NCI-H128 (cell line): ENCODE results near the gene ITPK1.

Source experiments
- DNase-seq: peaks from one replicate; lab custom pipeline; 2025; ENCODE audit not compliant: unreplicated experiment; lab: John Stamatoyannopoulos, UW

The ITPK1 gene

DNA sequence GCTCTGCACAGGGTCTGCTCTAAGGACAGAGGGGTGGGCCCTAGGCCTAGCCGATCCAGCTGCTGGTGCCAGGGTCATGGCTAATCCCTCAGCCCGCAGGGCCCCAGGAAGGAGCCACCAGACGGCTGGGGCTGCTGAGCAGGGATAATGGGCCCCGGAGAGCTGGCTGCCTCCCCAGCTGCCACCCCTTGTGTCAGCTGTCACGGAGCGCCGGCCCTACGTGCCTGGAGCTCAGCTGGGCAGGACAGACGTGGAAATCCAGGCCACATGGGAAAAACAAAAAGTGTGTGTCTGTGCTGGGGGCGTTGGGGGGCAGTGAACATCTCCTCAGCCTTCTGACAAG is 156.6 kb downstream of the ITPK1 start:
- no peak for DNase-seq

DNA sequence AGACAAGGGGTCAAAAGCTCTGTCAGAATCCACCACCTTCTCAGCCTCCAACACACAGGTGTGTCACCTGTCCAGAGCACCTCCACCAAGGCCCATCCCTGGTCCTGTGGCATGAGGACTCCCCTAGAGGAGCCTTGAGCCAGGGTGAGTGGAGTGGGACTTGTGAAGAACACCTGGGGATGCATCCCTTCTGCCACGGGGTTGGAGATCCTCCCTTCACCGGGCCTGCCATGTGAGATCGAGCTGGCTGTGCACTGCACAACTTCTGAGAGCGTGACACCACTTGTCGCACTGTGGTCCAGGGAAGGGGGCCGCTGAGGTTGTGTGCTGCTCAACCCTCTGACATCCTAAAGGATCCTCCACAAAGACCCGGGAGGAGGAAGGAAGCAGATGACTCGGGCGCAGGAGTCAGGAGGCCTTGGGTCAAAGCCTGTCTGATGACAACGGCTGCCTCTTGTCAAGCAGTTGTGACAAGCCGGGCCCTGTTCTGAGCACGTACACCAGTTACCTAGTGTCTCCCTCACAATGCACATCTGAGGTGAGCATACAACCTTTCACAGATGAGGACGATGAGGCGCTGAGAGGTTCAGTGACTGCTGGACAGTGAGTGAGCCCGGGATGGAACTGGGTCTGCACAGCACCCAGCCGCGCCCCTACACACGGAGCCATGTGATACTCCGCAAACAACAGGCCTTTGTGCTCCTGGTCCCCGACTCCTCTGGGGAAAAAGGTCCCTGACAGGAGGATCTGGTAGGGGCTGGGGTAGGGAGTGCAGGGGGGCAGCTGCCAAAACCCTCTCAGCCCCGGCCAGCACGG is 157.1 kb downstream of the ITPK1 start:
- no peak for DNase-seq

DNA sequence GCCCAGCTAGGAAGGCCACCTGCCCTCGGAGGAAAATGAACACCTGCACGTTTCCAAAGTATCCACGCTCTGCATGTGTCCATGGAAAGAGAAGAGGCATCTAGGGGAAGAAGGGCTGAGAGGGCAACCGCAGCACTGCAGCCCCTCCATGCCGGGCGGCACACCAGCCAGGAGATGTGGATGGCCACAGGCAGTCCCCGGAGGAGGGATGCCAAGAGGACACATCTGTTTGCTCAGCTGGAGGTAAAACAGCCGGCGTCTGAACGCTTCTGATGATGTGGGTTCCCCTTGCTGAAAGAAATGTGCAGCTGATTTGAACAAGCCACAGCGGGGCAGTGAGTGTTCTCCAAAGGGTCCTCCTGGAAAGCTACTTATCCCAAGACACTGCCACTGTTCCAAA is 158.8 kb downstream of the ITPK1 start:
- DNase-seq: no peak

GRCh38 chr14:92955381-92955780 is 160.3 kb downstream of the ITPK1 start:
- DNase-seq: no peak

DNA sequence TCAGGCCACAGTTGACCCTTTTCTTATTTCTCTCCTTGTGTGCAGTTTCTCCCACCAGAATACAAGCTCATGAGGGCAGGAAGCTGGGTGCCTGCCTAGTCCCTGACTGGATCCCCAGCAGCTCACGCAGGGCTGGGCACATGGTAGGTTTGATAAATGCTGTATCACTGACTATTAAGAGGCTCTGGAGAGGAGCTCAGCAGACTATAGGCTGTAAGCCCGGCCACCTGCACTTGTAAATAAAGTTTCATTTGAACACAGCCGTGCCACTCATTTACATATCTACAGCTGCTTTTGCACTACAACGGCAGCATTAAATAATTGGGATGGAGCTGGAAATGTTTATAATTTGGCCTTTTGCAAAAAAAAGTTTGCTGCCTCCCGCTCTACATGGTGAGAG is 160.8 kb downstream of the ITPK1 start:
- DNase-seq: no peak

GRCh38 chr14:92953526-92953925 is 162.2 kb downstream of the ITPK1 start:
- no peak for DNase-seq

- no peak for DNase-seq
Observed at GRCh38 chr14:92952481-92953298, 163.0 kb downstream of the ITPK1 start.

DNA sequence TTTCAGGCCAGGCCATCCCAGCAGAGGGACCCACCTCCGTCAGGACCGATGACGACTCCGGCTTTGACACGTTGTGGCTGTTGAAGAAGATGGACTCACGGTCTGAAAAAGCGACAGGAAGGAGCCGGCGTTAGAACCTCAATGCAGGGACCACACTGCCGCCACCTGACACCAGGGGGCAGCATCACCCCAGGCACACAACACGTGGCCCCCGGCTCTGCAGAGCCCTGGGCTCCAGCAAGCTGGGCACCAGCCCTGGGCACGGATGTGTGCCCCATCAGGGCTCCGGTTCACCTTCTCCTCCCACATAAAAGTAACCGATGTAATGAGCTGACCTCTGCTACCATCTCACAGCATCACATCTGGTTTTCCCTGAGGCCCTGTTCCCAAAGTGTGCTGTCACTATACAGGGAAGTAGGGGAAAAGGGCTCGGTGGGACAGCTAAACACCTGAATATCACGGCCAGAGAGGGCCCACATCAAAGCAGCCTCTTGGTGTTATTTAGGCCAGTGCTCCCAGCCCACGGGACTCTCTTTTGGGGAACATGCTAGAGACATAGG is 163.7 kb downstream of the ITPK1 start:
- peak; percentile 62 for DNase-seq

- no peak for DNase-seq
Observed at GRCh38 chr14:92951261-92951660, 164.5 kb downstream of the ITPK1 start.

DNA sequence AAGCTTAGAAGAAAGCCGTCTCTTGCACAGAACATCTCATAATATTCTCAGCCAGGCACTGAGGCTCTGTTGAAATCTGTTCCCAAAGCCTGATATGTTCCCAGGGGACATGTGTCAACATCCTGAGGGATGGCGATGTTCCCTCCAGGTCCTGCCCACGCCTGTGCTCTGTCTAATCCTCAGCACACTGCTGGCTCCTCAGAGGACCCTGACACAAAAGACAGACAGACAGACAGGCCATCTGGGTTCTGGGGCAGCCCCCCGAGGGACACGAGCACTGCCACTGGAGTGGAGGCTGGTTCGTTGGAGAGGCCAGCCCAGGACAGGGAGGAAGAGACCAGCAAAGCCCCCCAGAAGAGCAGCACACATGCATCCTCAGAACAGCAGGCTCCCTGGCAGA is 165.0 kb downstream of the ITPK1 start:
- DNase-seq: no peak

DNA sequence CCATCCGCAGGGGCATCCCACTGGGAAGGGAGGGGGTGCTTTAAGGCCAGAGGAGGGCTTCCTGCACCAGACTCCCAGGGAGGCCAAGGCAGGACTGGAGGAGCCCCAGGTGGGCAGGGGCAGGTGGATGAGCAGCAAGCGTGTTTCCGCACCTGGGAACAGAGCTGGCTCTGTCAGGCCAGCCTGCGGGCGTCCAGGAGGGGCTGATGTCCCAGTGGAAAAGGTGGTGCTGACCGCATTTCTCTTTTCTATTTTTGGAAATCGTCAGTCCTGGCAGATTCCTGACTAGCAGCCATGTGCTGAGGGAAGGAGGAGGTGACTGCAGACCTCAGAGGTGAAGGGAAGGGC is 165.6 kb downstream of the ITPK1 start:
- no peak for DNase-seq

DNA sequence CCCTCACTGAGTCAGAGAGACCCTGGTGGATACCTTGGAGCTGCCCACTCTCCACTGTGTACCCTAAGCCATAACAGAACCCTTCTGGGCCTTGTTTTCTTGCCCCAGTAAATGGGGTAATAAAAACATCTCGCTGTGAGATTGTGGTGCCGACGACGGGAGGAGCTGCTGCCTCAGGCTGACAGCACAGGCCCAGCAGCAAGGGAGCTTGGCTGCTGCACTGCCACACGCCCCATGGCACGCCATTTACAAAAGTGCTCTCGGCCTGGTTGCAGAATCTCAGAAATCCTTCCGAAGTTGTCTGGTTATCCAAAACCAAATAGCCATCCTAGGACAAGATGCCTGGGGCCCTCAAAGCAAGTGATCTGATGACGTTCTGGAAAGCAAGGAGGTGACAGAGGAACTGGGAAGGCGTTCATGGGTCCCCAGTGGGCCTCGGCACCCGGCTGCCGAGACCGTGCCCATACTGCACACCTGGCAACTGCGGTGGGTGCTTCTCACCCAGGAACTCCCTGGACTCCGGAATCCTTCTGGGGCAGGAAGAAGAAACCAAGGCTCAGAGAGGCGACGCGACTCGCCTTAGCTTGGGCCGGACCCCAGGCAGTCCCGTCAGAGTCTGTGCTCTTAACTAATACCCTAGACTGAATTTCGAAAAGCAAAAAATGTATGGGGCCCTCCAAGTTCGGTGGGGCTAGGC is 166.1 kb downstream of the ITPK1 start:
- no peak for DNase-seq

DNA sequence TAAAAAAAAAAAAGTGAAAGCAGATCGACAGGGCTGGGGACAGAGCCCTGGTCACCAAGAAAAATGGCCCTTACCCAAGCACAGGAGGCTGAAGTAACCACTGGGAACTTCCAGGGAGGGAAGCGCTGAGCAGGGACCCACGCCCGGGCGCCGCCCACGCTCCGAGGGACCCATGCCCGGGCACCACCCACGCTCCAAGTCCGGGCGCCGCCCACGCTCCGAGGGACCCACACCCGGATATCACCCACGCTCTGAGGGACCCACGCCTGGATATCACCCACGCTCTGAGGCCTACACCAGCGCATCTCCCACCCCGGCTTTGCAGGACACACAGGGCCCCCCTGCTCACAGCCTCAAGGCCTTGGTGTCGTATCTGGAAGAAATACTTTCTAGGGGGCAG is 167.1 kb downstream of the ITPK1 start:
- no peak for DNase-seq

DNA sequence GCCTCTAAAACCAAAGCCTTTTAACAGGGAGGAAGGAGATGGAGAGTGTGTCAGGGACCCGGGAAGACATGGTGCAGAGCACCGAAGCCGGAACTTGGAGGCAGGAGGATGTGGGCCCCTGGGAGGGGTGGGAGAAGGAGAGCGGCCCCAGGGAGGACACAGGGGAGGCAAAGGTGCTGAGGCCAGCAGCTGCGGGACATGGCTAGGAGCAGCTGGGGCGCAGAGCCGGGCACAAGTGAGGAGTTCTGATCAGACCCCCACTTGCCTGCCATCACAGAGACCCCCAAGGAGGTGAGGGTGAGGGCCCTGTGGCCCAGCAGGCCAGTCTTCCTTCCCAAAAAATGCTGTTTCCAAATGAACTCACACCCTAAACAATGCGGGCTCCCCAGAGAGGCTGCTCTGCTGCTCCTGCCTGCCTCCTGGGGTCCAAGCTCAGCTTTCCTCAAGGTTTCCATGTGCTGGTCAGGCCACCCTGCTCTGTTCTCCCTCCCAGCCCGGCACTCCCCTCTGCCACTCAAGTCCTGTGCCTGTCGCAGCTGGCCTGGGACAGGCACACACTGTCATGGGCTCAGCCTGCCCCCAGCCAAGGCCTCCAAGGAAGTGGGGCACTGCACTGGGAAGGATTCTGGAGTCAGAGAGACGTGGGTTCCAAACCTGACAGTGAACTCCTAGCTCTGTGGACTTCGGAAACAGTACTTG is 168.7 kb downstream of the ITPK1 start:
- DNase-seq: no peak

GRCh38 chr14:92945959-92946846 is 169.5 kb downstream of the ITPK1 start:
- DNase-seq: no peak

- no peak for DNase-seq
Observed at GRCh38 chr14:92945544-92945943, 170.2 kb downstream of the ITPK1 start.

DNA sequence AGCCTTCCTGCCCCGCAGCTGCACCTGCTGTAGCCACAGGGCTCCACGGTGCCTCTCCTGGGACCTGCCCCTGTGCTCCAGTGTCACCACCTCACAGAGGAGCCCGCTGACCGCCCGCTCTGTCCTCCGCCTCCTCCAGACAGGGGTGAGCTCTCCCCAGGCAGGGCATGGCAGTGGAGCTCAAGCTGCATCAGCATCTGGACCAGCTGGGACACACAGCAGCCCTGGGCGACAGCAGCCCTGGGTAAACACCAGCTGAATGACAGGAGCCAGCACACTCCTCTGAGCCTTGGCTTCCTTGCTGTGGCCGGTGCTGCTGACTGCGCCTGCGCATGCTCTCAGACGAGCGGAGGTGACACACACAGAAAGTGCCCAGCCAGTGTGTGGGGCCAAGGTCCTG is 170.7 kb downstream of the ITPK1 start:
- no peak for DNase-seq

DNA sequence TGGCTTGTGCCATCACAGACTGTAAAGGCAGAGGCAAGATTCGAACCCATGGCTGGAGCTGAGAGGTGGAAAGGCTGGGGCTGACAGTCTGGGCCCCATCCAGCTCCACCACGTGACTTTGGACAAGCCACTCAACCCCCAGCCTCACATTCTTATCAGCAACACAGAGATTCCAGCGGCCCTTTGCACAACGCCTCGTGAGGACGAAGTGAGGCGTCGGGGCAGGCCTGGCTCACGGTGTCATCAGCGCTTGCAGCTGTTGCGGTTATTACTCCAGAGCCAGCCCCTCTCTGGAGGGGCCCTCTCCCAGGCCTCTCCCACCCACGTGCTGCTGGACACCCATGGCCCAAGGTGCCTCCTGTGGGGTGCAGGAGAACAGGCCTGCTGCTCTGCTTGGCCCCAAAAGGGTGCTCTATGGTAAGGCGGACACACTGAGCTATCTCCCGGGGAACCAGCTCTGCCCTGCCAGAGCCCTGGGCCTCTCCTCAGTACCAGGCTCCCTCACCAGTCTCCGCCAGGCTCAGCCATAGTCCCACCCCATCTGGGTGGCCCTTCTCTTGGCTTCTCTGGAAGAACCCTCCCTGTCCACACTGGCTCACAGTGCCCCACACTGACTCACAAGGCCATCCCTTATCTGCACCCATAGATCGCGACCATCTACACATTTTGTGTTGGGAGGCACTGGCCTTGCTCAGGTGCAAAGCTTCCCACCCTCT is 171.7 kb downstream of the ITPK1 start:
- no peak for DNase-seq

- DNase-seq: no peak
Observed at GRCh38 chr14:92942976-92943710, 172.6 kb downstream of the ITPK1 start.
